Forelimb muscle (tissue), 1 donor: ENCODE results near the gene RHOBTB3. TPM values are rescaled to one million over a fixed set of nuclear protein-coding genes. Genes with fewer than 3 reads are reported as not detected.

Experiments used
- DNase-seq: peaks from one replicate; pipeline ENCODE4 v3.0.0-alpha.2; 2013; ENCODE audit warnings: low read depth
- polyA plus RNA-seq: library from polyadenylated mRNA; unstranded; fragments of 120-200 nt; gene quantifications from one replicate; pipeline ENCODE4 v1.2.1, GENCODE V29; 2013; ENCODE audit not compliant: insufficient read length

The RHOBTB3 gene
- polyA plus RNA-seq, 1 donor = 97.2 TPM

GRCh38 chr5:95731571-95732554 lies 727 bp downstream of the RHOBTB3 start:
- no peak for DNase-seq

- no peak for DNase-seq
Observed at GRCh38 chr5:95733107-95733665, 2.0 kb downstream of the RHOBTB3 start.

- DNase-seq = no peak
Observed at GRCh38 chr5:95734187-95734586, 3.1 kb downstream of the RHOBTB3 start.

GRCh38 chr5:95734906-95735305 lies 3.8 kb downstream of the RHOBTB3 start:
- DNase-seq = no peak

- DNase-seq = no peak
Observed at GRCh38 chr5:95735406-95735805, 4.3 kb downstream of the RHOBTB3 start.

GRCh38 chr5:95738072-95738471 lies 6.9 kb downstream of the RHOBTB3 start:
- DNase-seq = no peak

- DNase-seq = no peak
Observed at GRCh38 chr5:95738834-95739233, 7.7 kb downstream of the RHOBTB3 start.

GRCh38 chr5:95739857-95740256 lies 8.7 kb downstream of the RHOBTB3 start:
- no peak for DNase-seq

- DNase-seq = no peak
Observed at GRCh38 chr5:95741458-95741857, 10.3 kb downstream of the RHOBTB3 start.

- DNase-seq = no peak
Observed at GRCh38 chr5:95743232-95743631, 12.1 kb downstream of the RHOBTB3 start.

- no peak for DNase-seq
Observed at GRCh38 chr5:95743877-95744276, 12.7 kb downstream of the RHOBTB3 start.

- DNase-seq = no peak
Observed at GRCh38 chr5:95746194-95746593, 15.1 kb downstream of the RHOBTB3 start.

GRCh38 chr5:95746722-95747679 lies 15.9 kb downstream of the RHOBTB3 start:
- DNase-seq = no peak

- no peak for DNase-seq
Observed at GRCh38 chr5:95748133-95748532, 17.0 kb downstream of the RHOBTB3 start.

- DNase-seq = no peak
Observed at GRCh38 chr5:95754545-95754944, 23.4 kb downstream of the RHOBTB3 start.

- no peak for DNase-seq
Observed at GRCh38 chr5:95759005-95759404, 27.9 kb downstream of the RHOBTB3 start.

- no peak for DNase-seq
Observed at GRCh38 chr5:95759634-95760033, 28.5 kb downstream of the RHOBTB3 start.

- DNase-seq = no peak
Observed at GRCh38 chr5:95760273-95761191, 29.4 kb downstream of the RHOBTB3 start.

GRCh38 chr5:95761771-95762651 lies 30.9 kb downstream of the RHOBTB3 start:
- DNase-seq = no peak

- DNase-seq = no peak
Observed at GRCh38 chr5:95762652-95763041, 31.5 kb downstream of the RHOBTB3 start.
